HepG2 (cell line): ENCODE data around the gene TSC22D4. TPM values are rescaled to one million over a fixed set of nuclear protein-coding genes. Genes with fewer than 3 reads are reported as not detected.
A peak's percentile ranks its signal among the peaks of the same experiment; 100 is the strongest.

ENCODE experiments used
- FOXM1 ChIP-seq: sonication (generic); formaldehyde crosslinking; IDR thresholded peaks from 2 replicates; pipeline ENCODE4 v1.5.0; 2020; ENCODE audit warnings: missing genetic modification reagents
- GABPA ChIP-seq, 2 experiments: IDR thresholded peaks; 2 replicates each; pipeline ENCODE4 v1.6.1; 2011 to 2016; ENCODE audit warnings: low read depth in 2 of 2, low read length in 1 of 2, missing biosample characterization in 1 of 2, missing genetic modification characterization in 1 of 2
- GTF3A ChIP-seq: sonication (generic); formaldehyde crosslinking; conservative IDR thresholded peaks from 2 replicates; pipeline ENCODE4 v1.4.0; 2020; ENCODE audit warnings: mild to moderate bottlenecking, missing genetic modification reagents
- LCORL ChIP-seq, 2 experiments: fragments of 450-650 bp in 1 of 2; sonication (generic) in 1 of 2; formaldehyde crosslinking in 1 of 2; IDR thresholded peaks; 2 replicates each; pipeline versions ENCODE4 v1.5.0 to v1.6.1; 2017 to 2020; ENCODE audit warnings: antibody characterized with exemption in 1 of 2, missing genetic modification reagents in 1 of 2
- REPIN1 ChIP-seq: sonication (generic); formaldehyde crosslinking; IDR thresholded peaks from 2 replicates; pipeline ENCODE4 v1.8.0; 2022; ENCODE audit warnings: missing genetic modification reagents, low read depth, mild to moderate bottlenecking, borderline replicate concordance
- RXRA ChIP-seq: sonication (generic); formaldehyde crosslinking; IDR thresholded peaks from 2 replicates; pipeline ENCODE4 v1.5.1; 2020; ENCODE audit warnings: missing genetic modification reagents
- SP2 ChIP-seq: sonication (generic); formaldehyde crosslinking; IDR thresholded peaks from 2 replicates; pipeline ENCODE4 v1.5.1; 2020; ENCODE audit warnings: mild to moderate bottlenecking, missing genetic modification reagents
- TARDBP ChIP-seq: sonication (generic); formaldehyde crosslinking; IDR thresholded peaks from 2 replicates; pipeline ENCODE4 v1.8.0; 2022; ENCODE audit warnings: mild to moderate bottlenecking, missing genetic modification reagents
- ZNF207 ChIP-seq: fragments of 450-650 bp; IDR thresholded peaks from 2 replicates; pipeline ENCODE4 v1.6.1; 2016; ENCODE audit warnings: antibody characterized with exemption, borderline replicate concordance
- ZNF326 ChIP-seq: sonication (generic); formaldehyde crosslinking; IDR thresholded peaks from 2 replicates; pipeline ENCODE4 v1.4.0; 2020; ENCODE audit warnings: missing genetic modification reagents, borderline replicate concordance
- ZNF724P ChIP-seq: sonication (generic); formaldehyde crosslinking; IDR thresholded peaks from 2 replicates; pipeline ENCODE4 v1.8.0; 2022; ENCODE audit warnings: missing genetic modification reagents, borderline replicate concordance
- ZNF766 ChIP-seq: sonication (generic); formaldehyde crosslinking; IDR thresholded peaks from 2 replicates; pipeline ENCODE4 v1.5.0; 2020; ENCODE audit warnings: missing genetic modification reagents, borderline replicate concordance
- ZNF780A ChIP-seq: sonication (generic); formaldehyde crosslinking; IDR thresholded peaks from 2 replicates; pipeline ENCODE4 v1.8.0; 2022; ENCODE audit warnings: mild to moderate bottlenecking, missing genetic modification reagents, moderate library complexity
- ZNF800 ChIP-seq: sonication (generic); formaldehyde crosslinking; IDR thresholded peaks from 2 replicates; pipeline ENCODE4 v1.4.0; 2020; ENCODE audit warnings: missing genetic modification reagents
- ZNF83 ChIP-seq: sonication (generic); formaldehyde crosslinking; IDR thresholded peaks from 2 replicates; pipeline ENCODE4 v1.4.0; 2020; ENCODE audit warnings: missing genetic modification reagents, mild to moderate bottlenecking, borderline replicate concordance
- polyA plus RNA-seq, 8 experiments: library from polyadenylated mRNA; depleted of rRNA in 3 of 8; stranded (reverse) in 7 of 8; unstranded in 1 of 8; fragments of >200 nt; fragmentation: Illumina TruSeq in 4 of 8; extraction: Trizol in 4 of 8; gene quantifications; 2 replicates each; pipeline versions ENCODE4 v1.2.1 to v1.2.3, GENCODE V29; 2011 to 2016; ENCODE audit warnings: low read depth in 4 of 8, missing spikeins in 1 of 8, mixed read lengths in 1 of 8; ENCODE audit not compliant: insufficient read depth in 1 of 8
- total RNA-seq, 5 experiments: library from RNA; depleted of rRNA; stranded (reverse); fragments of >200 nt; fragmentation: Illumina TruSeq; extraction: Trizol; gene quantifications; 2 replicates each; pipeline ENCODE4 v1.2.3, GENCODE V29; 2016; ENCODE audit warnings: low read depth in 1 of 5
- TF ChIP-seq, protein P1 (sequence below): sonication (generic); formaldehyde crosslinking; IDR thresholded peaks from 2 replicates; pipeline ENCODE4 v1.5.1; 2020; ENCODE audit warnings: missing genetic modification reagents, mild to moderate bottlenecking, borderline replicate concordance

Gene TSC22D4
- total and polyA plus RNA-seq, 2 of the 13 experiments (the other 11 are each of a cell fraction or from before 2014, with no cell fraction given): 7.7 to 8.7 TPM

GRCh38 chr7:100435401-100436304, 43.4 kb downstream of the TSC22D4 start (continued):
- TF ChIP-seq ZNF326 (CRISPR knock-in tag) (no peak), SP2 (CRISPR knock-in tag) (no peak), ZNF766 (CRISPR knock-in tag) (no peak), GTF3A (CRISPR knock-in tag) (no peak), REPIN1 (CRISPR knock-in tag) (peak; percentile 73), ZNF83 (CRISPR knock-in tag) (no peak), ZNF780A (CRISPR knock-in tag) (no peak), RXRA (no peak), ZNF800 (peak; percentile 61; the same call in 1 of the 2 replicates), ZNF724P (CRISPR knock-in tag) (no peak), GABPA (IDR thresholded peaks at IDR 0.05; ENCODE audit: low read depth, low read length) (no peak), GABPA (CRISPR knock-in tag; IDR thresholded peaks at IDR 0.05; ENCODE audit: low read depth) (no peak), LCORL (IDR thresholded peaks at IDR 0.05) (no peak), LCORL (CRISPR knock-in tag; IDR thresholded peaks at IDR 0.05) (no peak), TARDBP (peak; percentile 51; the same call in 1 of the 2 replicates), FOXM1 (CRISPR knock-in tag) (no peak), ZNF207 (no peak)
- TF ChIP-seq, protein P1, sequence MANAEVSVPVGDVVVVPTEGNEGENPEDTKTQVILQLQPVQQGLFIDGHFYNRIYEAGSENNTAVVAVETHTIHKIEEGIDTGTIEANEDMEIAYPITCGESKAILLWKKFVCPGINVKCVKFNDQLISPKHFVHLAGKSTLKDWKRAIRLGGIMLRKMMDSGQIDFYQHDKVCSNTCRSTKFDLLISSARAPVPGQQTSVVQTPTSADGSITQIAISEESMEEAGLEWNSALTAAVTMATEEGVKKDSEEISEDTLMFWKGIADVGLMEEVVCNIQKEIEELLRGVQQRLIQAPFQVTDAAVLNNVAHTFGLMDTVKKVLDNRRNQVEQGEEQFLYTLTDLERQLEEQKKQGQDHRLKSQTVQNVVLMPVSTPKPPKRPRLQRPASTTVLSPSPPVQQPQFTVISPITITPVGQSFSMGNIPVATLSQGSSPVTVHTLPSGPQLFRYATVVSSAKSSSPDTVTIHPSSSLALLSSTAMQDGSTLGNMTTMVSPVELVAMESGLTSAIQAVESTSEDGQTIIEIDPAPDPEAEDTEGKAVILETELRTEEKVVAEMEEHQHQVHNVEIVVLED (CRISPR knock-in tag): no peak
